PC-9 (cell line): ENCODE data around the gene ABHD4. TPM values are rescaled to one million over a fixed set of nuclear protein-coding genes. Genes with fewer than 3 reads are reported as not detected.

Experiments used
- BruUV-seq: library from RNA; stranded (reverse); fragments of 400-500 nt; replicated peaks from 2 replicates; lab custom pipeline; 2021; lab: Mats Ljungman, UMichigan
- CTCF ChIA-PET: fragments of 300-600 bp; sonication (Branson Sonifier 250); formaldehyde crosslinking; loops from one replicate; lab custom pipeline; 2022; ENCODE audit warnings: antibody characterized with exemption; lab: Charles Lee
- POLR2A ChIA-PET: fragments of 300-600 bp; sonication (Branson Sonifier 250); formaldehyde crosslinking; loops from one replicate; lab custom pipeline; 2022; ENCODE audit warnings: antibody characterized with exemption; ENCODE audit not compliant: unreplicated experiment; lab: Charles Lee
- DNase-seq, 2 experiments: peaks; one replicate each; pipeline versions ENCODE4 v3.0.0 to v3.0.0-alpha.2; 2015 to 2022; ENCODE audit warnings: mixed read lengths in 1 of 2
- H2AFZ ChIP-seq: fragments of 200-600 bp; sonication (generic); 2 replicates; pipeline ENCODE4 v1.8.1; 2017; ENCODE audit warnings: antibody characterized with exemption
- H3F3A ChIP-seq: fragments of 200-600 bp; sonication (generic); 2 replicates; pipeline ENCODE4 v1.8.1; 2017; ENCODE audit warnings: antibody characterized with exemption, mild to moderate bottlenecking, low read depth; ENCODE audit not compliant: insufficient read depth
- H3K27ac ChIP-seq: fragments of 200-600 bp; sonication (generic); 2 replicates; pipeline ENCODE4 v1.6.1; 2016; ENCODE audit warnings: mixed run types
- H3K27me3 ChIP-seq: fragments of 200-600 bp; sonication (generic); 2 replicates; pipeline ENCODE4 v1.6.1; 2016; ENCODE audit warnings: low read depth, mixed run types; ENCODE audit not compliant: insufficient read depth
- H3K36me3 ChIP-seq: fragments of 200-600 bp; sonication (generic); 2 replicates; pipeline ENCODE4 v1.6.1; 2016; ENCODE audit warnings: low read depth, mixed run types
- H3K4me1 ChIP-seq: fragments of 200-600 bp; sonication (generic); replicated peaks from 2 replicates; pipeline ENCODE4 v1.6.1; 2016; ENCODE audit warnings: mixed run types; ENCODE audit not compliant: insufficient read depth
- H3K4me2 ChIP-seq: fragments of 200-600 bp; sonication (generic); 2 replicates; pipeline ENCODE4 v1.6.1; 2017; ENCODE audit warnings: mixed run types
- H3K4me3 ChIP-seq: fragments of 200-600 bp; sonication (generic); 2 replicates; pipeline ENCODE4 v1.6.1; 2016; ENCODE audit warnings: mixed run types
- H3K79me2 ChIP-seq: fragments of 200-600 bp; sonication (generic); 2 replicates; pipeline ENCODE4 v1.6.1; 2017; ENCODE audit warnings: low read depth, mixed run types
- H3K9me2 ChIP-seq: fragments of 200-600 bp; sonication (generic); 2 replicates; pipeline ENCODE4 v1.8.1; 2017; ENCODE audit warnings: mild to moderate bottlenecking; ENCODE audit not compliant: insufficient read depth
- H3K9me3 ChIP-seq: fragments of 200-600 bp; sonication (generic); 2 replicates; pipeline ENCODE4 v1.8.1; 2016; ENCODE audit warnings: low read depth; ENCODE audit not compliant: insufficient read depth
- H4K20me1 ChIP-seq: fragments of 200-600 bp; sonication (generic); 2 replicates; pipeline ENCODE4 v1.8.1; 2017; ENCODE audit not compliant: insufficient read depth
- CTCF ChIP-seq: fragments of 200-600 bp; sonication (generic); conservative IDR thresholded peaks from 2 replicates; pipeline ENCODE4 v1.6.1; 2017; ENCODE audit warnings: mixed run types, antibody characterized with exemption, mild to moderate bottlenecking, moderate library complexity
- EZH2 ChIP-seq: fragments of 200-600 bp; sonication (generic); IDR thresholded peaks from 2 replicates; pipeline ENCODE4 v1.8.0; 2017; ENCODE audit warnings: antibody characterized with exemption, low read depth
- intact Hi-C: fragments of 100-400 bp; cut with micrococcal nuclease; formaldehyde crosslinking; loops from one replicate; pipeline ENCODE4 v1.10.0; 2022; ENCODE audit not compliant: unreplicated experiment
- total RNA-seq: library from RNA; stranded (reverse); gene quantifications from 2 replicates; pipeline ENCODE4 v1.2.3, GENCODE V29; 2021

ABHD4 gene
- total RNA-seq, 1 experiment from 2014 or later: 83.2 TPM

GRCh38 chr14:22641846-22642245 lies 43.7 kb downstream of the ABHD4 start:
- Histone ChIP-seq H4K20me1 (no peaks in the 10 kb centered on the region), H3K4me2 (peak overlapping the region; percentile 30), H3K4me1 (peaks cover 32% of the 10 kb centered on the region), H3K36me3 (no peaks in the 10 kb centered on the region), H3K9me2 (no peaks in the 10 kb centered on the region), H3F3A (peaks cover 28% of the 10 kb centered on the region), H3K4me3 (no peak overlapping the region), H3K9me3 (no peaks in the 10 kb centered on the region), H3K79me2 (no peaks in the 10 kb centered on the region), H3K27ac (peak overlapping the region; percentile 65), H2AFZ (no peak overlapping the region), H3K27me3 (no peaks in the 10 kb centered on the region)
- TF ChIP-seq CTCF: no peak
- TF ChIP-seq EZH2: no peak
- ChIA-PET POLR2A (interaction anchor here (0.5 to 0.6 kb wide), 2 partner anchors 50 to 171 kb away, joined by 6 to 16 read pairs; no protein-coding TSS in a partner anchor), CTCF (interaction anchor here (0.5 to 1.5 kb wide), 3 partner anchors 52 to 354 kb away, joined by 3 to 4 read pairs (median 3); partner anchors contain the start of gene DAD1)
- BruUV-seq: no TSS peak
- intact Hi-C loops: no loop called here
- peak in 1 of 2 experiments; percentile 66 for DNase-seq

GRCh38 chr14:22644305-22644635 lies 46.2 kb downstream of the ABHD4 start, which contains the start of gene OR6J1:
Gene OR6J1 (minus strand): TSS chr14:22644352. CDS start chr14:22634811, 9,541 bp downstream.
- H2AFZ ChIP-seq: no peak within 1 kb of the TSS
- H3K4me3 ChIP-seq: no peak within 1 kb of the TSS
- no peak for TF ChIP-seq EZH2
- peak; percentile 12; the same call in 1 of the 2 replicates for TF ChIP-seq CTCF
- no peaks in the 10 kb centered on the region for H4K20me1 ChIP-seq
- no peaks in the 10 kb centered on the region for H3K36me3 ChIP-seq
- H3K4me2 ChIP-seq: no peak within 1 kb of the TSS
- H3K9me3 ChIP-seq: no peaks in the 10 kb centered on the region
- ChIA-PET POLR2A (interaction anchor here (0.6 kb wide), 1 partner anchor 73 kb away, joined by 19 read pairs; no protein-coding TSS in a partner anchor), CTCF (interaction anchor here (0.7 kb wide), 1 partner anchor 74 kb away, joined by 3 read pairs; no protein-coding TSS in a partner anchor)
- H3K79me2 ChIP-seq: no peaks in the 10 kb centered on the region
- peaks cover 34% of the 10 kb centered on the region for H3F3A ChIP-seq
- no peak within 1 kb of the TSS for H3K27ac ChIP-seq
- no TSS peak for BruUV-seq
- no peaks in the 10 kb centered on the region for H3K9me2 ChIP-seq
- H3K27me3 ChIP-seq: no peaks in the 10 kb centered on the region
- no peak for DNase-seq
- intact Hi-C loops: loop anchor here (2.0 kb wide), 1 partner anchor 73 kb away; no protein-coding TSS in a partner anchor
- peaks cover 45% of the 10 kb centered on the region for H3K4me1 ChIP-seq

GRCh38 chr14:22646570-22647254 lies 48.6 kb downstream of the ABHD4 start:
- Histone ChIP-seq H3K36me3 (no peaks in the 10 kb centered on the region), H3K4me2 (peak overlapping the region; percentile 72), H3K27ac (peak overlapping the region; percentile 100), H2AFZ (no peak overlapping the region), H4K20me1 (no peaks in the 10 kb centered on the region), H3K4me1 (peaks cover 65% of the 10 kb centered on the region), H3K79me2 (no peaks in the 10 kb centered on the region), H3F3A (peaks cover 44% of the 10 kb centered on the region), H3K27me3 (no peaks in the 10 kb centered on the region), H3K9me3 (no peaks in the 10 kb centered on the region), H3K9me2 (no peaks in the 10 kb centered on the region), H3K4me3 (no peak overlapping the region; the same call in 1 of the 2 replicates)
- BruUV-seq: no TSS peak
- DNase-seq: peak in 1 of 2 experiments; percentile 82
- intact Hi-C loops: loop anchor here (1.0 kb wide), 1 partner anchor 32 kb away; no protein-coding TSS in a partner anchor
- ChIA-PET CTCF (interaction anchor here (1.0 kb wide), 1 partner anchor 11 kb away, joined by 3 read pairs; no protein-coding TSS in a partner anchor), POLR2A (no interaction called here)
- TF ChIP-seq EZH2 (no peak), CTCF (no peak)
